ENCODE results near the gene L1CAM. TPM values are rescaled to one million over a fixed set of nuclear protein-coding genes. Genes with fewer than 3 reads are reported as not detected.

Gene L1CAM
- total RNA-seq, 1 donor from 2014 or later = 11.0 TPM

DNA sequence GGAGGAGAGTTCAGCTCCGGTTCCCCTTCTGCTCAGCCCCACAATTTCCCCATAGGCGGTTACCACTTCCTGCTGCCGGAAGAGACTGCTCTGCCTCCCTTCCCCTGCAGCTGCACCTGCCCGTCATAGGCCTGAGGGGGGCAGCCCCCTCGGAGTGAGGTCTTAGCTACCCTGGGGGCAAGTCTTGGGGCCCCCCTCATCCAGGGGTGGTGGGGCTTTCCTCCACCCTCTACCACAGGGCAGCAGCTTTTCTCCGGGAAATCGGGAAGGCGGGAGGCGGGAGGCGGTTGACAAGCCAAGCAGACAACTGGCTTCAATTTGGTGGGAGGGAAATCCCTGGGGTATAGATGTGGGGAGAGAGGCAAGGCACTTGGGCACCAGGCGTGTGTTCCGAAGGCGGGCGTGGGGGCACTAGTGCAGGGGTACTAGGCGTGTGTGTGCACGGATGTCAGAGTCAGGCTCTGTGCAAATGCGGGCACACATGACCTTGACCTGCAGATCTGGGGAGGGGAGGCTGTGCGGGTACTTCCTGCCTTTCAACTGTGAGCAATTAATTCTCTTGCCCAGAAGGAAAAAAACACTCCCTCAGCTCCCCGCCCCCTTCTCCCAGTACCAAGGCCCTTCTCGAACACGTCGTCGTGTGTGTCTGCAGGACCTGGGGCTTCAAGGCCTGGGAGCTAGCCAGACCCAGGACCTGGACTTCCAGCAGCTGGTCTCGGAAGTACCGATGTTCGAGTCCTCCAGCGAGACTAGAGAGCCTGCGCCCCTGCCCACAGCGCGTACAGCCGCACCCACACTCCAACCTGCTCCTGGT, 41.1 kb upstream of the L1CAM start:
- H3K9me3 Mint-ChIP-seq = no peaks in the 10 kb centered on the region
- ATAC-seq (ENCODE audit: low read depth) = peak; percentile 48
- H3K27me3 Mint-ChIP-seq = no peaks in the 10 kb centered on the region
- peaks cover 18% of the 10 kb centered on the region for H3K36me3 Mint-ChIP-seq (ENCODE audit: low read depth)
- peak overlapping the region; percentile 87 for H3K4me3 Mint-ChIP-seq
- H3K4me1 Mint-ChIP-seq = peaks cover 54% of the 10 kb centered on the region
- POLR2A ChIA-PET = interaction anchor here (0.5 to 10.3 kb wide), 23 partner anchors 16 to 748 kb away, joined by 3 to 305 read pairs (median 5); partner anchors contain the start of genes AVPR2, BCAP31, G6PD and HCFC1
- peak overlapping the region; percentile 96 for H3K27ac Mint-ChIP-seq
- DNase-seq = peak; percentile 64
- intact Hi-C loops (cut with micrococcal nuclease) = loop anchor here (1.0 to 5.0 kb wide), 6 partner anchors 8 to 452 kb away; partner anchors contain the start of genes CCNQ, EMD, MECP2 and NAA10
- CTCF ChIA-PET = interaction anchor here (1.0 to 7.7 kb wide), 2 partner anchors 21 to 895 kb away, joined by 3 to 146 read pairs; partner anchors contain the start of gene RENBP
- TF ChIP-seq, protein P1, sequence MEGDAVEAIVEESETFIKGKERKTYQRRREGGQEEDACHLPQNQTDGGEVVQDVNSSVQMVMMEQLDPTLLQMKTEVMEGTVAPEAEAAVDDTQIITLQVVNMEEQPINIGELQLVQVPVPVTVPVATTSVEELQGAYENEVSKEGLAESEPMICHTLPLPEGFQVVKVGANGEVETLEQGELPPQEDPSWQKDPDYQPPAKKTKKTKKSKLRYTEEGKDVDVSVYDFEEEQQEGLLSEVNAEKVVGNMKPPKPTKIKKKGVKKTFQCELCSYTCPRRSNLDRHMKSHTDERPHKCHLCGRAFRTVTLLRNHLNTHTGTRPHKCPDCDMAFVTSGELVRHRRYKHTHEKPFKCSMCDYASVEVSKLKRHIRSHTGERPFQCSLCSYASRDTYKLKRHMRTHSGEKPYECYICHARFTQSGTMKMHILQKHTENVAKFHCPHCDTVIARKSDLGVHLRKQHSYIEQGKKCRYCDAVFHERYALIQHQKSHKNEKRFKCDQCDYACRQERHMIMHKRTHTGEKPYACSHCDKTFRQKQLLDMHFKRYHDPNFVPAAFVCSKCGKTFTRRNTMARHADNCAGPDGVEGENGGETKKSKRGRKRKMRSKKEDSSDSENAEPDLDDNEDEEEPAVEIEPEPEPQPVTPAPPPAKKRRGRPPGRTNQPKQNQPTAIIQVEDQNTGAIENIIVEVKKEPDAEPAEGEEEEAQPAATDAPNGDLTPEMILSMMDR (IDR thresholded peaks at IDR 0.05) = no peak

DNA sequence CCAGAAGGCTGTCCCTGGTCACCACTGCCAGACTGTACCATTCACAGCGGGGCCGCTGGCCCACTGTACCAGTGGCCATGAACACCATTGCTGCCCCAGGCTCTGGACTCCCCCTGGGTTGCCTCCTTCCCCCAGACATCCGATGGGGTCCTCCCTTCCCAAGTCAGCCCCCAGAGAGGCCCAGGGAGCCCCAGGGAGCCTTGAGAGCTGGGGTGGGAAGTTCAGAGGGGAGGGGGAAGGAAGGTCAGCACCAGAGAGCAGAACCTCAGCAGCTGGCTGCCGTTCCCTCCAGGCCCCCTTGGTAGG, 40.5 kb upstream of the L1CAM start:
- POLR2A ChIA-PET = interaction anchor here (0.7 to 10.3 kb wide), 20 partner anchors 15 to 621 kb away, joined by 3 to 305 read pairs (median 6); partner anchors contain the start of genes AVPR2, BCAP31, G6PD and HCFC1
- H3K27me3 Mint-ChIP-seq = no peaks in the 10 kb centered on the region
- intact Hi-C loops (cut with micrococcal nuclease) = loop anchor here (1.0 to 5.0 kb wide), 5 partner anchors 109 to 453 kb away; partner anchors contain the start of genes CCNQ, EMD and MECP2
- ATAC-seq (ENCODE audit: low read depth) (peak; percentile 1), DNase-seq (no peak)
- TF ChIP-seq, protein P1 (IDR thresholded peaks at IDR 0.05) = no peak
- H3K27ac Mint-ChIP-seq = peak overlapping the region; percentile 96
- H3K36me3 Mint-ChIP-seq (ENCODE audit: low read depth) = peaks cover 12% of the 10 kb centered on the region
- peaks cover 55% of the 10 kb centered on the region for H3K4me1 Mint-ChIP-seq
- peak overlapping the region; percentile 87 for H3K4me3 Mint-ChIP-seq
- no peaks in the 10 kb centered on the region for H3K9me3 Mint-ChIP-seq
- CTCF ChIA-PET = interaction anchor here (1.0 to 7.7 kb wide), 2 partner anchors 22 to 894 kb away, joined by 3 to 146 read pairs; partner anchors contain the start of gene RENBP

DNA sequence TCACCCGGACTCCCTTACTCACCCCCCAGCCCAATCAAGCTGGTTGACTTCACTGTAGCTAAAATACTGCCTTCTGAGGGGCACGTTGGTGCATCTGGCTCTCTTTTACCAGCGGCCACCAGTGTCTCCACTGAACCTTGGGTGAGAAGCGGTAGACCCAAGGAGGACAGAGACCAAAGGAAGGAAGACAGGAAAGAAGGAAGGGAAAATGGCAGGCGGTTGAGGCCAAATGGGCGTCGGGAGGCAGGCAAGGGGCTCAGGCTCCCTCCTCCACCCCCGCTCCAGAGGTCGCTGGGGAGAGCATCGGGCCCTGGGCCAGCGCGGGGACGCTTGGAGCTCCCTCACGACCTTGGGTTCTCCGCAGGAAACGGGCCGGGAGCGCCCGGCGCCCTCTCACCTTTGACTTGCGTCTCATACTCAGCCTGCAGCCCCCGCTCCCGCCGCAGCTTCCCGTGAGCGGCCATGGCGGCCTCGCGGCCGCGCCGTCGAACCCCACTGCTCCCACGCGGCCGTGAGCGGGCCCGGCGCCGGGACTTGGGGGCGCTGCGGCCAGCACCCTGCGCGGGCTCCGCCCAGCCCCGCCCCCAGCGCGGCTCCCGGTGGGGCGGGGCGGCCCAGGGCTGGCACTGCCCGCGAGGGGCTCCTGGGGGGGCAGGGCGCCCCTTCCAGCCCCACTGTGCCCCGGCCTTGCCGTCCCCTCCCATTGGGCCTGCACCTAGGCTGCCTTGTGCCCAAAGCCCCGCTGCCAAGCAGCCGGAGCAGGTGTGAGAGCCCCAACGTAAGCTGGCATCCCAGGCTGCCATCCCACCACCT, 40.0 kb upstream of the L1CAM start, which contains the start of gene ARHGAP4:
ARHGAP4 (minus strand) TSS at position 526 of the 813 bp plus-strand sequence; CDS start at position 464, 62 bp downstream.
- intact Hi-C loops (cut with micrococcal nuclease) = loop anchor here (1.0 to 5.0 kb wide), 6 partner anchors 25 to 453 kb away; partner anchors contain the start of genes CCNQ, EMD and MECP2
- TF ChIP-seq, protein P1 (IDR thresholded peaks at IDR 0.05) = no peak
- Mint-ChIP-seq H3K4me3 (peak within 1 kb of the TSS; percentile 92), H3K36me3 (ENCODE audit: low read depth) (peaks cover 9% of the 10 kb centered on the region), H3K27me3 (no peaks in the 10 kb centered on the region), H3K9me3 (no peaks in the 10 kb centered on the region), H3K4me1 (peaks cover 55% of the 10 kb centered on the region), H3K27ac (peak within 1 kb of the TSS; percentile 97)
- ATAC-seq (ENCODE audit: low read depth) = peak; percentile 4
- DNase-seq = peak; percentile 48
- ChIA-PET CTCF (interaction anchor here (0.8 to 7.7 kb wide), 3 partner anchors 22 to 894 kb away, joined by 3 to 146 read pairs (median 3); partner anchors contain the start of gene RENBP), POLR2A (interaction anchor here (0.7 to 10.3 kb wide), 28 partner anchors 15 to 621 kb away, joined by 3 to 305 read pairs (median 4); partner anchors contain the start of genes AVPR2, BCAP31, FLNA and G6PD)

DNA sequence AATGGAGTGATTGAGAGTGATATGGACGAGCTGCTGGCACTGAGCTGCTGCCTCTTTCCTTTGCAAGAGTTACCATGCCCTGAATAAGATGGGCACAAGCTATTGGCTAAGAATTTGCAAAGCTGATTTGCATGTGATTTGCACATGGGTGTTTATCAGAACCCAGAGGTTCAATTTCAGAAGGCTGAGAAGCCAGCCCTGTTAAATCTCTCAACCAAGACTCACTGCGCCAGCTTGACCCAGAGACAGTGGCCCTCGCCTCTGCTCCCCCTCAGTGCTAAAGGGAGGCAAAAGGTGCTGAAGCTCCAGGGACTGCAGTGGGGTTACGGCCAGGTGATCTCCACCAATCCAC, 39.4 kb upstream of the L1CAM start:
- TF ChIP-seq, protein P1 (IDR thresholded peaks at IDR 0.05) = no peak
- Mint-ChIP-seq H3K4me3 (peak overlapping the region; percentile 92), H3K27ac (peak overlapping the region; percentile 97), H3K27me3 (no peaks in the 10 kb centered on the region), H3K36me3 (ENCODE audit: low read depth) (peaks cover 7% of the 10 kb centered on the region), H3K9me3 (no peaks in the 10 kb centered on the region), H3K4me1 (peaks cover 52% of the 10 kb centered on the region)
- ATAC-seq (ENCODE audit: low read depth) (no peak), DNase-seq (no peak)
- CTCF ChIA-PET = interaction anchor here (0.8 to 7.7 kb wide), 2 partner anchors 23 to 146 kb away, joined by 3 to 146 read pairs; partner anchors contain the start of gene RENBP
- POLR2A ChIA-PET = interaction anchor here (0.7 to 10.3 kb wide), 20 partner anchors 15 to 472 kb away, joined by 3 to 305 read pairs (median 4); partner anchors contain the start of genes AVPR2, FLNA, HCFC1 and IDH3G
- intact Hi-C loops (cut with micrococcal nuclease) = loop anchor here (2.0 to 5.0 kb wide), 3 partner anchors 25 to 328 kb away; partner anchors contain the start of gene CCNQ
